ENCODE data around the gene FNDC11.
A peak's percentile ranks its signal among the peaks of the same experiment; 100 is the strongest.
"Not testable (repeated sequence)": the region's sequence is repeated elsewhere in the genome, so short reads cannot be mapped to it uniquely, and the experiment has no call there.

Gene FNDC11

DNA sequence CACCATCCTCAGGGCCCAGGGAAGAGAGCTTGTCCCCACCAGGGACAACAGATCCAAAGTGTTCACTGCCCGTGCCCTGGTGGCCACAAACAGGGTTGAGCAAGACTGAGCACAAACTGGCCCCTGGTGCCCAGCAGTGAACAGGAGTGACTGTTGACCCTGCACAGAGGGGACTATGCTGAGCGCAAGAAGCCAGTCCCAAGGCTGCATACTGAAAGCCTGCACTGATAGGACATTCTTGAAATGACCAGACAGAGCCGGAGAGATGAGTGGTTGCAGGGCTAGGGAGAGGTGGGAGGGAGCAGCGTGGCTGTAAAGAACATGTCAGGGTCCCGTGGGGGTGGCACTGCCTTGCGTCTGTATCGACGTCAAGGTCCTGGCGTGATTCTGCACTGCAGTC lies 2.9 kb upstream of the FNDC11 start:
- no peaks in the 10 kb centered on the region for H3K9me3 ChIP-seq (ENCODE audit: insufficient read depth, low read depth, low read length)

DNA sequence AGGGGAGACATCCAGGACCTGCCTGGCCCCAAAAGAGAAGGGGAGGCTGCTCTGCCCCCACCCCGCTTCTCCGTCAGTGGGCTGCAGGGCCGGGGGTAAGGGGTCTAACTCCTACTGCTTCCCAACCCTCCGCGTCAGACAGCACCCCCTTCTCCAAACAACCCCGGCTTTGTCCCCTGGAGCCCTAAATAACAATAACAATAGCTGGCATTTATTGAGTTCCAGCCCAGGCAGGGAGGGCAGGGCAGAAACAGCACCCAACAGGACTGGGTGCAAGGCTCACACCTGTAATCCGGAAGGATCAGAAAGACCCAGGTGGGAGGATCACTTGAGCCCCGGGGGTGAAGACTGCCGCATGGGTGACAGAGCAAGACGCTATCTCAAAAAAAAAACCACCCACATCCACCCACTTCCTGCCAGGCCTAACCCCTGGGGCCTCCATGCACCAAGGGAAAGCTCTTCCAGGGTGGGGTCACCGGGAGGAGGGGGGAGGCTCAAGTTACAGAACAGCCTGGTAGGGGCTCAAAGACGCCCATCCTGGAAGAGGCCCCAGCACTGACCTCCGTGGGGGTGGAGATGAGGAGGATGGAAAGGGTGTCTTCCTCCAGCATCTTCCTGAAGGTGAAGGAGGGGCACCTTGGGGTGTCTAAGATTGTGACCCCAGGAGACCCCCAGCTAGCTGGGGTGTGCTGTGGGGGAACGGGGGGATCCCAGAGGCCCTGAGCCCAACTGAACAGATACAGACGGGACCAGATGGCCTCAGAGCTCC lies 1.3 kb upstream of the FNDC11 start:
- peak overlapping the region; percentile 25; the same call in 1 of the 2 replicates for H3K4me3 ChIP-seq (ENCODE audit: low read length)
- no peak overlapping the region for H3K9ac ChIP-seq (ENCODE audit: low read depth, low read length)
- no peaks in the 10 kb centered on the region for H3K36me3 ChIP-seq (ENCODE audit: insufficient read depth, low read depth, low read length)
- peaks cover 9% of the 10 kb centered on the region for H3K27me3 ChIP-seq (ENCODE audit: insufficient read depth, low read length)
- no peaks in the 10 kb centered on the region for H3K9me3 ChIP-seq (ENCODE audit: insufficient read depth, low read depth, low read length)
- H3K4me1 ChIP-seq (ENCODE audit: insufficient read depth, low read length): peaks cover 4% of the 10 kb centered on the region; the same call in 1 of the 2 replicates
- no peak overlapping the region for H3K27ac ChIP-seq (ENCODE audit: low read length)

More for the DNA sequence above, 2.9 kb upstream of the FNDC11 start:
- no peak overlapping the region for H3K9ac ChIP-seq (ENCODE audit: low read depth, low read length)
- H3K36me3 ChIP-seq (ENCODE audit: insufficient read depth, low read depth, low read length): no peaks in the 10 kb centered on the region
- H3K27me3 ChIP-seq (ENCODE audit: insufficient read depth, low read length): peaks cover 9% of the 10 kb centered on the region
- peaks cover 4% of the 10 kb centered on the region; the same call in 1 of the 2 replicates for H3K4me1 ChIP-seq (ENCODE audit: insufficient read depth, low read length)
- H3K4me3 ChIP-seq (ENCODE audit: low read length): no peak overlapping the region
- no peak overlapping the region for H3K27ac ChIP-seq (ENCODE audit: low read length)

DNA sequence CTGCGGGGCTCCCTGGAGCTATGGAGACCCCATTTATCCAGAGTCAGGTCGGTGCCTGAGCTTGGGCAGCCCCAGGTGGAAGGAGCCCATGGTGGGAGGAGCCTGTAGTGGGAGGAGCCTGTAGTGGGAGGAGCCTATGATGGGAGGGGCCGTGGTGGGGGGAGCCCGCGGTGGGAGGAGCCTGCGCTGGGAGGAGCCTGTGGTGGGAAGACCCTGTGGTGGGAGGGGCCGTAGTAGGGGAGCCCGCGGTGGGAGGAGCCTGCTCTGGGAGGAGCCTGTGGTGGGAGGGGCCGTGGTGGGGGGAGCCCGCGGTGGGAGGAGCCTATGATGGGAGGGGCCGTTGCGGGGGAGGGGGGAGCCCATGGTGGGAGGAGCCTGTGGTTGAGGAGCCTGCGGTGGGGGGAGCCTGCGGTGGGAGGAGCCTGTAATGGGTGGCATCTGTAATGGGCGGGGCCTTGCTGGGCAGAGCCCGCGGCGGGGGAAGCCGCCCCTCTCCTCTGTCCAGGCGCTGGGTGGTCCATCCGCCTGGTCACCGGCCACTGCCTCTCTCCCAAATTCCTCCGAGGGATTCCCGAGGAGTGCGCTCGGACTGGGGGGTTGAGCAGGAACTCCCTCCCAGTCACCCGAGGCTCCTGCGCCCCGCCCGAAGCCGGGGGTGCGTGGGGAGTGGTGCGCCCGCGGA lies 567 bp upstream of the FNDC11 start:
- Histone ChIP-seq H3K27ac (ENCODE audit: low read length) (no peak overlapping the region), H3K4me1 (ENCODE audit: insufficient read depth, low read length) (peaks cover 4% of the 10 kb centered on the region; the same call in 1 of the 2 replicates), H3K27me3 (ENCODE audit: insufficient read depth, low read length) (peaks cover 9% of the 10 kb centered on the region), H3K9ac (ENCODE audit: low read depth, low read length) (peak overlapping the region; percentile 64; the same call in 1 of the 2 replicates), H3K4me3 (ENCODE audit: low read length) (peak overlapping the region; percentile 75), H3K9me3 (ENCODE audit: insufficient read depth, low read depth, low read length) (no peaks in the 10 kb centered on the region), H3K36me3 (ENCODE audit: insufficient read depth, low read depth, low read length) (no peaks in the 10 kb centered on the region)

- peaks cover 4% of the 10 kb centered on the region; the same call in 1 of the 2 replicates for H3K4me1 ChIP-seq (ENCODE audit: insufficient read depth, low read length)
- no peaks in the 10 kb centered on the region for H3K9me3 ChIP-seq (ENCODE audit: insufficient read depth, low read depth, low read length)
- peaks cover 9% of the 10 kb centered on the region for H3K27me3 ChIP-seq (ENCODE audit: insufficient read depth, low read length)
- peak overlapping the region; percentile 4; the same call in 1 of the 2 replicates for H3K9ac ChIP-seq (ENCODE audit: low read depth, low read length)
- no peaks in the 10 kb centered on the region for H3K36me3 ChIP-seq (ENCODE audit: insufficient read depth, low read depth, low read length)
- peak overlapping the region; percentile 75 for H3K4me3 ChIP-seq (ENCODE audit: low read length)
- no peak overlapping the region for H3K27ac ChIP-seq (ENCODE audit: low read length)
These were observed 661 bp downstream of the FNDC11 start for GRCh38 chr20:63554361-63555278.

DNA sequence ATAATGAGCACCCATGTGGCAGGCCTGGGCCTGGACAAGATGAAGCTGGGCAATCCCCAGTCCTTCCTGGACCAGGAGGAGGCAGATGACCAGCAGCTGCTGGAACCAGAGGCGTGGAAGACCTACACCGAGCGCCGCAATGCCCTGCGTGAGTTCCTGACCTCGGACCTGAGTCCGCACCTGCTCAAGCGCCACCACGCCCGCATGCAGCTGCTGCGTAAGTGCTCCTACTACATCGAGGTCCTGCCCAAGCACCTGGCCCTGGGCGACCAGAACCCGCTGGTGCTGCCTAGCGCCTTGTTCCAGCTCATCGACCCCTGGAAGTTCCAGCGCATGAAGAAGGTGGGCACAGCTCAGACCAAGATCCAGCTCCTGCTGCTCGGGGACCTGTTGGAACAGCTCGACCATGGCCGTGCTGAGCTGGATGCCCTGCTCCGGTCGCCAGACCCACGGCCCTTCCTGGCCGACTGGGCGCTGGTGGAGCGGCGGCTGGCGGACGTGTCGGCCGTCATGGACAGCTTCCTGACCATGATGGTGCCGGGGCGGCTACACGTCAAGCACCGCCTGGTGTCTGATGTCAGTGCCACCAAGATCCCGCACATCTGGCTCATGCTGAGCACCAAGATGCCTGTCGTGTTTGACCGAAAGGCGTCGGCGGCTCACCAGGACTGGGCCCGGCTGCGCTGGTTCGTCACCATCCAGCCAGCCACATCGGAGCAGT lies 1.9 kb downstream of the FNDC11 start:
- H3K9me3 ChIP-seq (ENCODE audit: insufficient read depth, low read depth, low read length): no peaks in the 10 kb centered on the region
- peaks cover 4% of the 10 kb centered on the region; the same call in 1 of the 2 replicates for H3K4me1 ChIP-seq (ENCODE audit: insufficient read depth, low read length)
- no peaks in the 10 kb centered on the region for H3K36me3 ChIP-seq (ENCODE audit: insufficient read depth, low read depth, low read length)
- peaks cover 9% of the 10 kb centered on the region for H3K27me3 ChIP-seq (ENCODE audit: insufficient read depth, low read length)
- no peak overlapping the region for H3K9ac ChIP-seq (ENCODE audit: low read depth, low read length)
- no peak overlapping the region for H3K4me3 ChIP-seq (ENCODE audit: low read length)
- no peak overlapping the region for H3K27ac ChIP-seq (ENCODE audit: low read length)

DNA sequence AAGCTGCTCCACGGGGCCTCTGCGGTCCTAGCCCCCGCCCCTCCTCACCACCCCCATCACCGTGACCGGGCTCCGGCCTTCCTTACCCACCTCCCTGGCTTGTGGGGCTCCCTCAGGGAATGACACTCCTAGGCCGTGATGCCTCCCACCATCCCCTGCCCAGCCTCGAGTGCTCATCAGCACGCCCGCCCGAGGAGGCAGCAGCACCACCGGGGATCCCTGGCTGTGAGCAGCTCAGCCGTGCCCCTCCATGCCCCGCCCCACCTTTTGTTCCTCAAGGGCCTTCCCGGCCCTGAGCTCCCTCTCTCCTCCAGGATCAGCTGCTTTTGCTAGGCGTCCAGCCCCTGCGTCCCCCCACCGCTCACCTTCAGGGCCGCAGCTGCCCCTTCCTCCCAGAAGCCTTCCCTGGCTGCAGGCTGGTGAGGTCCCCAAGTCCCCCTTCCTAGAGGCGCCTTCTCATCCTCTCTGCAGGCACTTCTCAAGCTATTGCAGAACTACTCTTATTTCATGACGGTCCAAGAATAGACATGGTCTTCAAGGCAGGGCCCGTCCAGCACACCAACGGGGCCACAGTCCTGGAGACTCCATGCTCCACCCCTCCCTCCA lies 3.0 kb downstream of the FNDC11 start:
- Histone ChIP-seq H3K4me1 (ENCODE audit: insufficient read depth, low read length) (peaks cover 4% of the 10 kb centered on the region; the same call in 1 of the 2 replicates), H3K27ac (ENCODE audit: low read length) (no peak overlapping the region)

GRCh38 chr20:63557481-63557891 lies 3.5 kb downstream of the FNDC11 start:
- Histone ChIP-seq H3K4me1 (ENCODE audit: insufficient read depth, low read length) (peaks cover 4% of the 10 kb centered on the region; the same call in 1 of the 2 replicates), H3K36me3 (ENCODE audit: insufficient read depth, low read depth, low read length) (no peaks in the 10 kb centered on the region), H3K9ac (ENCODE audit: low read depth, low read length) (no peak overlapping the region), H3K27ac (ENCODE audit: low read length) (no peak overlapping the region), H3K4me3 (ENCODE audit: low read length) (no peak overlapping the region), H3K9me3 (ENCODE audit: insufficient read depth, low read depth, low read length) (no peaks in the 10 kb centered on the region), H3K27me3 (ENCODE audit: insufficient read depth, low read length) (peaks cover 9% of the 10 kb centered on the region)

More for the DNA sequence above, 3.0 kb downstream of the FNDC11 start:
- Histone ChIP-seq H3K27me3 (ENCODE audit: insufficient read depth, low read length) (peaks cover 9% of the 10 kb centered on the region), H3K4me3 (ENCODE audit: low read length) (no peak overlapping the region), H3K9me3 (ENCODE audit: insufficient read depth, low read depth, low read length) (no peaks in the 10 kb centered on the region), H3K9ac (ENCODE audit: low read depth, low read length) (no peak overlapping the region), H3K36me3 (ENCODE audit: insufficient read depth, low read depth, low read length) (no peaks in the 10 kb centered on the region)

DNA sequence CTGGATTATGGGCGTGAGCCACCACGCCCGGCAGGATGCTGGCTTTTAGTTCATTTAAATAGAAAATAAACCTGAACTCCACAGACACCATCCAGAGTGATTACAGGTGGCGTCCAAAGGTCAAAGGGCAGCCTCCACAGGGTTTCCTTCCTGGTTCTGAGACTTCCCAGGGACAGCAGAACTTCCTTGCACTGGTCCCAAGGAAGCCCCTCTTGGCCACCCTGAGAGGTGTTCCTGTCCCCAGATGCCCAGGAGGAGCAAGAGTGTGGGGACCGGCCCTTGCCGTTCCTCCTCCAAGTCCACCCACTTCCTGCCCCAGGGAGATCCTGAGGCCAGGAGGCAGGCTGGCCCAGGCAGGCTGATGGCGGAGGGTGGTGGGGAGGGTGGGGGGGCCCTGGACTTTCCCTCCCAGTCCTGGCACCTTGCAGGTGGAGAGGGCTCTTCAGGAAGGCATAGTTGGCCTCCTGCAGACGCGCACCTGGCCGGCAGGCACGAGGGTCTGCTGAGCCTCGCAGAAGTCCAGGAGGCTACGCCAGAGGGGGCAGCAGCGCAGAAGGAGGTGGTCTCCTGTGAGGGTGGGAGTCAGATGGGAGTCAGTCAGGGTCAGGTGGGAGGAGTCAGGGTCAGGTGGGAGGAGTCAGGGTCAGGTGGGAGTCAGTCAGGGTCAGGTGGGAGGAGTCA lies 5.0 kb downstream of the FNDC11 start:
- Histone ChIP-seq H3K4me3 (ENCODE audit: low read length) (no peak overlapping the region), H3K36me3 (ENCODE audit: insufficient read depth, low read depth, low read length) (no peaks in the 10 kb centered on the region), H3K27me3 (ENCODE audit: insufficient read depth, low read length) (peaks cover 9% of the 10 kb centered on the region), H3K27ac (ENCODE audit: low read length) (no peak overlapping the region), H3K9ac (ENCODE audit: low read depth, low read length) (no peak overlapping the region), H3K9me3 (ENCODE audit: insufficient read depth, low read depth, low read length) (no peaks in the 10 kb centered on the region), H3K4me1 (ENCODE audit: insufficient read depth, low read length) (no peaks in the 10 kb centered on the region)

DNA sequence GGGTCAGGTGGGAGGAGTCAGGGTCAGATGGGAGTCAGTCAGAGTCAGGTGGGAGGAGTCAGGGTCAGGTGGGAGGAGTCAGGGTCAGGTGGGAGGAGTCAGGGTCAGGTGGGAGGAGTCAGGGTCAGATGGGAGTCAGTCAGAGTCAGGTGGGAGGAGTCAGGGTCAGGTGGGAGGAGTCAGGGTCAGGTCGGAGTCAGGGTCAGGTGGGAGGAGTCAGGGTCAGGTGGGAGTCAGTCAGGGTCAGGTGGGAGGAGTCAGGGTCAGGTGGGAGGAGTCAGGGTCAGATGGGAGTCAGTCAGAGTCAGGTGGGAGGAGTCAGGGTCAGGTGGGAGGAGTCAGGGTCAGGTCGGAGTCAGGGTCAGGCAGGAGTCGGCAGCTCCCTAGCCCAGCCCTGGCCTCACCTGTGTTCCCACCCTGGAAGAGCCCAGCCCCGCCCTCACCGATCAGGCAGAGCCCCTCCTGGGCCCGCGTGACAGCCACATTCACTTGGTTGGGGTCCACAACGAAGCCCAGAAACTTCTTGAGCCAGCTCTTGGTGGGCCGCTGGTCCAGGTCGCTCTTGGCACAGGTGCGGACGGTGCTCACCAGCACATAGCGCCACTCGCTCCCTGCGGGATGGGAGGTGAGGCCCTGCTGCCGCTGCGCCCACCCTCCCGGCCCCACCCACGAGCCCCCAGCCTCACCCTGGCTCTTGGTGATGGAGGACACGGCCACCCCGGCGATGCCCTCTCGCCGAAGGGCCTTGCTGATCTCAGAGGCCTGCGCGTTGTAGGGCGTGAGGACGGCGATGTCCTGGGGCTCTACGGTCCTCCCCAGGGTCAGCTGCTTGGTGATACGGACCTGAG lies 5.8 kb downstream of the FNDC11 start:
- H3K9me3 ChIP-seq (ENCODE audit: insufficient read depth, low read depth, low read length): not testable (repeated sequence)

More for the DNA sequence above, 5.8 kb downstream of the FNDC11 start:
- not testable (repeated sequence) for H3K27me3 ChIP-seq (ENCODE audit: insufficient read depth, low read length); H3K4me1 ChIP-seq (ENCODE audit: insufficient read depth, low read length); H3K27ac ChIP-seq (ENCODE audit: low read length); H3K4me3 ChIP-seq (ENCODE audit: low read length); H3K9ac ChIP-seq (ENCODE audit: low read depth, low read length); H3K36me3 ChIP-seq (ENCODE audit: insufficient read depth, low read depth, low read length)

Measured in iPS-20b (cell line).